ENCODE measurements around the gene NEDD4L.

NEDD4L gene

DNA sequence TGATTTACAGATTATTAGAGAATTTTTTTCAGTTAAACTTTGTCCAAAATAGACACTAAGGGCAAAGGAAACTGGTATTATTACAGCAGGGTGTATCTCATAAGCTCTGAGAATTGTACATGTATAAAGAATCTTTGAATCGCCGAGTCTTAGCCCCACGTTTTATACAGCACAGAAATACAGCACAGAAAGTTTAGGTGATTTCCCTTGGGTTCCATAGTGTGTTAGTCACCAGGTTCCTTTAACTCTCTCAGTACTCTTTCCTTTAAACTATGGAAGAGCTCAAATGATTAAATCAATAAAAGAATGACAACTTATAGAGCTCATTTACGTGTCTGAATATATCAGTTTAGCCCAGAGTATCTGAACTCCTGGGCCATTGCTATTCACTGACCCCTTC is 256.8 kb downstream of the NEDD4L start:
- H3K9ac ChIP-seq (ENCODE audit: low read depth, low read length): no peak overlapping the region

DNA sequence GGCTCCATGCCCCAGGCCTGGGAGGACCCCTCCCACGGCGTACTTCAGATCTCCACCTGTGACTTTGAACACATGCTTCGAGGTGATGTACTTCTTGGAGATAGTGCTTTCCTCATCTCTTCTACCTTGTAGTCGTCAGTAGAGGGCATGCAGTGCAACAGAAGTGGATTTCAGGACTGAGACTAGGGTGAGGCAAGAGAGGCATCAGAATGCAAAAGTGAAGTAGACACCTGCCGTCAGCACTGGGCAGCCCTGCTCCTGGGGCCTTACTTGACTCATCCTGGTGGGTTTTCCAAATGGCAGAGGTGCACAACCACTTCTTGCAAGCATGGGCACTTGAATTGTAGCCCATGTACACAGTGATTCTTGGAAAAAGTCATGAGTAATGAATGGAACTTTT is 258.8 kb downstream of the NEDD4L start:
- WGBS: 89% methylated on average over 5 of the region's 5 CpGs
- no peak overlapping the region for H3K9ac ChIP-seq (ENCODE audit: low read depth, low read length)
- no peak overlapping the region for H3K4me3 ChIP-seq (ENCODE audit: low read length)
- no peak overlapping the region for H3K27ac ChIP-seq (ENCODE audit: low read depth, low read length)
- no peaks in the 10 kb centered on the region; the same call in 1 of the 2 replicates for H3K9me3 ChIP-seq (ENCODE audit: insufficient read depth, low read depth, low read length)
- H3K27me3 ChIP-seq (ENCODE audit: insufficient read depth, low read length): no peaks in the 10 kb centered on the region
- H3K4me1 ChIP-seq (ENCODE audit: insufficient read depth, low read length): no peaks in the 10 kb centered on the region
- no peaks in the 10 kb centered on the region for H3K36me3 ChIP-seq (ENCODE audit: insufficient read depth, low read length)

More for the DNA sequence above, 256.8 kb downstream of the NEDD4L start:
- no peak overlapping the region for H3K4me3 ChIP-seq (ENCODE audit: low read length)
- H3K36me3 ChIP-seq (ENCODE audit: insufficient read depth, low read length): no peaks in the 10 kb centered on the region
- no peak overlapping the region for H3K27ac ChIP-seq (ENCODE audit: low read depth, low read length)
- 97% methylated on average over 4 of the region's 4 CpGs for whole genome bisulfite sequencing
- no peaks in the 10 kb centered on the region for H3K27me3 ChIP-seq (ENCODE audit: insufficient read depth, low read length)
- no peaks in the 10 kb centered on the region for H3K4me1 ChIP-seq (ENCODE audit: insufficient read depth, low read length)
- no peaks in the 10 kb centered on the region; the same call in 1 of the 2 replicates for H3K9me3 ChIP-seq (ENCODE audit: insufficient read depth, low read depth, low read length)

DNA sequence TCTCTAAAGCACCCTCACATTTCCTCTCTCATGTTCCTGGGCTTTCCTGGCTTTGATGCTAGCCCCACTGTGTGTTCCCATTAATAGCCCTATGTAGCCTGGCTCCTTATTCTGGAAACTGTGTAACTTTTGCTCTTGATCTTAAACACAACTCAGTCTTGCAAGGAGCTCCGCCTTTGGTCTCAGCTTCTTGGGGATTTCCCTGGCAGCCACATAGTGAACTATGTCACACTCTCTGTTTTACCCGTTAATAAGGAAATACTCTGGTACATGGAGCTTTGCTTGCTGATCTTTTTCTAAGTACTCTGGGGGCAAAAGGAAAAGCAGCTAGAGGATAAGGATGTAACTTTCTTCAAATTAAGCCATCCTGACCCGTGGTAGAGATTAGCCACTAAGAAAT is 259.3 kb downstream of the NEDD4L start:
- Histone ChIP-seq H3K9me3 (ENCODE audit: insufficient read depth, low read depth, low read length) (no peaks in the 10 kb centered on the region; the same call in 1 of the 2 replicates), H3K27ac (ENCODE audit: low read depth, low read length) (no peak overlapping the region), H3K27me3 (ENCODE audit: insufficient read depth, low read length) (no peaks in the 10 kb centered on the region), H3K9ac (ENCODE audit: low read depth, low read length) (no peak overlapping the region), H3K4me1 (ENCODE audit: insufficient read depth, low read length) (no peaks in the 10 kb centered on the region), H3K36me3 (ENCODE audit: insufficient read depth, low read length) (no peaks in the 10 kb centered on the region), H3K4me3 (ENCODE audit: low read length) (no peak overlapping the region)
- 92% methylated on average over 3 of the region's 3 CpGs for WGBS

DNA sequence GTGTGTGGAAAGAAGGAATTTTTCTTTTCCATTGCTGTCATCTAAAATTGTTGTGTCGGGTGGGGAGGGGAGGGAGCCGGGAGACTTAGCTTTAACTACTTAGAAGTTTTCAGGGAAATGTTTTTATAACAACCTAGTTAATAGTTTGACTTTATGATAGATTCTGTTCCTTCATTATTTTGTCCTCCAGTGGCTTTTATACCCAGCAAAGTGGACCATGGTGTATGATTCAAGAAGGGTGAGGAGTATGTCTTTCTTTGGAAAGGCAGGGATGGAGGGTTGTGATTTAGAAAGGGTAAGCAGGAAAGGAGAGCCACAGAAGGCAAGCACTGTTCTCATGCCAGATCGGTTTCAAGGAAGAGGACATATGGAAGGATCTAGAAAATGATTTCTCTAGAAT is 261.8 kb downstream of the NEDD4L start:
- no peaks in the 10 kb centered on the region for H3K27me3 ChIP-seq (ENCODE audit: insufficient read depth, low read length)
- 98% methylated on average over 2 of the region's 3 CpGs for WGBS

DNA sequence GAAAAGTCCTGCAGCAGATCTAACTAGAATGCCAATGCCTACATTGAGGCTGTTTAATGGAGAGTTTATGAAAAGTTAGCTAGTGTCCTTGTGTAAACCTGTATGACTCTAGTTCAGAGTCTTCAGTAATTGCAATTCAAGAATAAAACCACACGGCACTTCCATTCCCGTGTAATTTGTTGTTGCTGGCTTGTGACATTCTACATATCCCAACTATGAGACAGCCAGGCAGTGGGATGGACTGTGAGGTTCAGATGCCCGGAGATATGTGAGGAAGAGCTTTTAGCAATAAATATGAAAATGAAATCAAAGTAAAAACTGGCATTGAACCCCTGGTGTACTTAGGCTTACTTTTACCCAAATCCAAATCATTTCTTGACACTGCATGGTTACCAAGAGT is 263.4 kb downstream of the NEDD4L start:
- no peaks in the 10 kb centered on the region for H3K36me3 ChIP-seq (ENCODE audit: insufficient read depth, low read length)
- no peaks in the 10 kb centered on the region for H3K27me3 ChIP-seq (ENCODE audit: insufficient read depth, low read length)
- H3K9me3 ChIP-seq (ENCODE audit: insufficient read depth, low read depth, low read length): no peaks in the 10 kb centered on the region; the same call in 1 of the 2 replicates
- H3K4me1 ChIP-seq (ENCODE audit: insufficient read depth, low read length): no peaks in the 10 kb centered on the region
- H3K4me3 ChIP-seq (ENCODE audit: low read length): no peak overlapping the region
- no peak overlapping the region for H3K9ac ChIP-seq (ENCODE audit: low read depth, low read length)
- 93% methylated on average over 3 of the region's 3 CpGs for WGBS
- no peak overlapping the region for H3K27ac ChIP-seq (ENCODE audit: low read depth, low read length)

More for the DNA sequence above, 261.8 kb downstream of the NEDD4L start:
- no peak overlapping the region for H3K4me3 ChIP-seq (ENCODE audit: low read length)
- no peaks in the 10 kb centered on the region; the same call in 1 of the 2 replicates for H3K9me3 ChIP-seq (ENCODE audit: insufficient read depth, low read depth, low read length)
- H3K4me1 ChIP-seq (ENCODE audit: insufficient read depth, low read length): no peaks in the 10 kb centered on the region
- no peaks in the 10 kb centered on the region for H3K36me3 ChIP-seq (ENCODE audit: insufficient read depth, low read length)
- no peak overlapping the region for H3K9ac ChIP-seq (ENCODE audit: low read depth, low read length)
- H3K27ac ChIP-seq (ENCODE audit: low read depth, low read length): no peak overlapping the region

DNA sequence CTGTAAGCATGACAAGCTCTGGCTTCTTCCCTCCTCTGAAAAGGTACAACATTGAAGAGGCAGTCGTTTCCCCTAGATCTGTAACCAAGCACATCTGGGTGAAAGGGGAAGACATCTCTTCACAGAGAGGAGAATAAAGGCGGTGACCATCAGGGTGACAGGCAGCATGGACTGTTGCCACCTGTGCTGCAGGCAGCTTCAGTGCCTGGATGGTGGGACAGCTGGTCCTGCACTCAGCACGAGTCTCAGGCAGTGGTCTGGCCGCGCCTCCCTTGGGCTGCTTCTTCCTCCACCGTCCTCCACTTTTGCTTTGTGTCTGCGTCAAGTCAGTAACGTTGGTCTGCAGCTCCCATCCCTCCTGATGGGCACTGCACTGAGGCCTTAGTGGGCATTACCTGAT is 264.4 kb downstream of the NEDD4L start:
- no peak overlapping the region for H3K4me3 ChIP-seq (ENCODE audit: low read length)
- H3K27ac ChIP-seq (ENCODE audit: low read depth, low read length): no peak overlapping the region
- H3K4me1 ChIP-seq (ENCODE audit: insufficient read depth, low read length): no peaks in the 10 kb centered on the region
- no peaks in the 10 kb centered on the region; the same call in 1 of the 2 replicates for H3K9me3 ChIP-seq (ENCODE audit: insufficient read depth, low read depth, low read length)
- no peaks in the 10 kb centered on the region for H3K27me3 ChIP-seq (ENCODE audit: insufficient read depth, low read length)
- no peak overlapping the region for H3K9ac ChIP-seq (ENCODE audit: low read depth, low read length)
- WGBS: 89% methylated on average over 8 of the region's 8 CpGs
- no peaks in the 10 kb centered on the region for H3K36me3 ChIP-seq (ENCODE audit: insufficient read depth, low read length)

DNA sequence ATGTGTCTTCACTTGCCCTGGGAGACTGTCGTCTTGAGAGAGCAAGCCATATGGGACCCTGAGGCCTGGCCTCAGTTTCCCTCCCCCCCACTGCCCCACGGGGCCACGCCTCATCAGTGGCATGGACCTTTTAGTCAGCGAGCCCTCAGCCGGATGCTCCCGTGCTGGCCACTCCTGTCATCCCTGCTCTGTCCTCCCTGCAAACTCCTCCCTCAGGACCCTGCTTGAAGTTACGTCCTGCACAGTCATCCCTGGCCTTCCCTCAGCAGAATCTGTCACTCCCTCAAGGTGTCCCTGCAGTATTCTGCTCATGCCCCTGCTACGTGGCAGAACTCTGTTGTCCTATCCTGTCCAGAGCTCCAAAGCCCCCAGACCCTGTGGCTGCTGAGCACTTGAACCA is 265.1 kb downstream of the NEDD4L start:
- H3K9ac ChIP-seq (ENCODE audit: low read depth, low read length): no peak overlapping the region
- H3K4me3 ChIP-seq (ENCODE audit: low read length): no peak overlapping the region
- H3K27ac ChIP-seq (ENCODE audit: low read depth, low read length): no peak overlapping the region
- 93% methylated on average over 8 of the region's 8 CpGs for WGBS
- no peaks in the 10 kb centered on the region for H3K27me3 ChIP-seq (ENCODE audit: insufficient read depth, low read length)
- no peaks in the 10 kb centered on the region for H3K36me3 ChIP-seq (ENCODE audit: insufficient read depth, low read length)
- H3K4me1 ChIP-seq (ENCODE audit: insufficient read depth, low read length): no peaks in the 10 kb centered on the region
- H3K9me3 ChIP-seq (ENCODE audit: insufficient read depth, low read depth, low read length): no peaks in the 10 kb centered on the region; the same call in 1 of the 2 replicates

DNA sequence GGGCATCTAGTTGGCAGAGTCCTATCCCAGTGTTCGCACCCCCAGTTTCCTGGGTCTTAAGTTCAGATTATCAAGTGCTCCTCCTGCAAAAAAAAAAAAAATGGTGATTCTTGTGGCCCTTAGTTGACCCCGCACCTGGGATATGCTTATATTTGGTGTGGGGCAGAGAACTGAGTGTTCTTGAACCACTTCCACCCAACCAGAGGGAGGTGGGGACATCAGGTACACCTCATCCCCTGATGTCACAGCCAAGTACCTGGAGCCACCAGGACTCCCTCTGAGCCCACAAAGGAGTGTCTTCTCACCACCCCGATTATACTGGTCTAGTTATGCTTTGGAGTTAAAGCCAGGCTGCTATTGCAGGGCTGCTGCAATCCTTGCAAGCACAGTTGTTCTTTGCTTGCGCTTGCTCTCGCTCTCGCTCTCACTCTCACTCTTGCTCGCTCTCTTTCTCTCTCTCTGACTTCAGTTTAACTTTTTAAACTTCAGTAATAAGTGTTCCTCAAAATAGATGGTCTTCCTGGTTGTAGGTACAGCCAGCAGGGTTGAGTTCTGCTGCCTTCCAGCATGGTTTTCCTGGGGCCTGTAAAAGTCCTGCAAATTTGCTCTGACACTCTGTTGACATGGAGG is 265.7 kb downstream of the NEDD4L start:
- H3K36me3 ChIP-seq (ENCODE audit: insufficient read depth, low read length): no peaks in the 10 kb centered on the region
- no peaks in the 10 kb centered on the region for H3K27me3 ChIP-seq (ENCODE audit: insufficient read depth, low read length)
- no peak overlapping the region for H3K9ac ChIP-seq (ENCODE audit: low read depth, low read length)
- 94% methylated on average over 6 of the region's 7 CpGs for WGBS
- H3K9me3 ChIP-seq (ENCODE audit: insufficient read depth, low read depth, low read length): no peaks in the 10 kb centered on the region; the same call in 1 of the 2 replicates
- no peak overlapping the region for H3K4me3 ChIP-seq (ENCODE audit: low read length)
- H3K27ac ChIP-seq (ENCODE audit: low read depth, low read length): no peak overlapping the region
- no peaks in the 10 kb centered on the region for H3K4me1 ChIP-seq (ENCODE audit: insufficient read depth, low read length)

DNA sequence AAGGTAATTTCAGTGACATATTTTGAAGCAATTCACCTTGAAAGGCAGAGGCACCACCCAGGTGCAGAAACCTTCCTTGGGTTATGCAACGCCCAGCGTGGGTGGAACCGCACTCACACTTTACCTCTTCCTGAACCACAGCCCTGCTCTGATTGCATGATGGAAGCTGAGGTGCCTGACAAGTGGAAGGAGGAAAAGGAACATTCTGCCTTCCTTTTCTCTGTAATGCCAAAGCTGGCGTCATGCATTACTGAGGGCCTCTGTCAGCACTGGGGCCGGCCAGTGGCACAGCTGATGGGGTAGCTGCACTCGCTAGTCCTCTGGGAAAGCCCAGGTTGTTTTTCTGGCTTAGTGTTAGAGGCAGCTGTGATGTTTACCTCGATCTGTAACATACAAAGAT is 266.5 kb downstream of the NEDD4L start:
- no peak overlapping the region for H3K4me3 ChIP-seq (ENCODE audit: low read length)
- no peaks in the 10 kb centered on the region; the same call in 1 of the 2 replicates for H3K9me3 ChIP-seq (ENCODE audit: insufficient read depth, low read depth, low read length)
- peaks cover 4% of the 10 kb centered on the region; the same call in 1 of the 2 replicates for H3K4me1 ChIP-seq (ENCODE audit: insufficient read depth, low read length)
- WGBS: 87% methylated on average over 7 of the region's 7 CpGs
- H3K27me3 ChIP-seq (ENCODE audit: insufficient read depth, low read length): no peaks in the 10 kb centered on the region
- no peaks in the 10 kb centered on the region for H3K36me3 ChIP-seq (ENCODE audit: insufficient read depth, low read length)
- no peak overlapping the region for H3K27ac ChIP-seq (ENCODE audit: low read depth, low read length)
- H3K9ac ChIP-seq (ENCODE audit: low read depth, low read length): no peak overlapping the region

DNA sequence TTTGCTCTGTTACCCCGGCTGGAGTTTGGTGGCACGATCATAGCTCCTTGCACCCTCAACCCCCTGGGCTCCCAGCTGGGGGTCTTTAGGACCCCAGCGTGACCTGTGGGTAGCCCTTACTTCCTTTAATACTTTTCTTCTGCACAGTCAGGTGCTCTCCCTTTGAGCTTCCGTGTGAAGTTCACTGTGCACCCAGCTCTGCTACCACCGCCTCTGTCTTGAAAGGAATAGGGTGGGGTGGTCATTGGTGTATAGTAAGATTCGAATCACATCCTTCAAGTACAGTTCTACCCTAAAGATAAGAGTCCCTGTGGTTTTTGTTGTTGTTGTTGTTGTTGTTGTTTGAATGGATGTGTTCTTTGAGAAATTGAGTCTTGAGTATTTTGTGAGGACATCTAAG is 267.4 kb downstream of the NEDD4L start:
- H3K4me1 ChIP-seq (ENCODE audit: insufficient read depth, low read length): peaks cover 12% of the 10 kb centered on the region
- 85% methylated on average over 5 of the region's 6 CpGs for WGBS

DNA sequence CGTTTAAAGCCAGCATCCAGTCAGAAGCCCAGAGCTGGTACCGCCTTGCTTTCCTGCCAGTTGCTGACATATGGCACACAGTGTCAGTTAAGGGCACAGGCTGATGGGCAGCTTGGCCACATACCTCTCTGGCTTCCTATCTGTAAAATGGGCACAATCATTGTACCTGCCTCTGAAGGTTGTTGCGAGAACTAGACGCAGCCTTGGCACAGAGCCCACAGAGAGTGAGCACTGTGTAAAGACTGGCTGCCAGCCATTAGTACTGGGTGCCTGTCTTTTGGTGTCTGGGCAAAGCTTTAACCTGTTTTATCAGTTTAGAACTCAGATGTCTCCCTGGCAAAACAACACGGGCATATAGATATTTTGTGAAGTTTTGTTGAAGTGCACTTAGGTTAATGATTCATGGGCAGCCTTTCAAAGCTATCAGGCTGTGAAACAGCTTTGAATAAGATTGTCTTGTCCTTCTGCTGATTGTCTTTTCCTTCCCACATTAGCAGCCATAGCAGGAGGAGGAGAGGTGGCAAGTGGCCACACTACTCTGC is 269.5 kb downstream of the NEDD4L start:
- Histone ChIP-seq H3K9ac (ENCODE audit: low read depth, low read length) (no peak overlapping the region), H3K36me3 (ENCODE audit: insufficient read depth, low read length) (no peaks in the 10 kb centered on the region), H3K9me3 (ENCODE audit: insufficient read depth, low read depth, low read length) (no peaks in the 10 kb centered on the region), H3K4me1 (ENCODE audit: insufficient read depth, low read length) (peaks cover 22% of the 10 kb centered on the region), H3K27me3 (ENCODE audit: insufficient read depth, low read length) (no peaks in the 10 kb centered on the region), H3K27ac (ENCODE audit: low read depth, low read length) (no peak overlapping the region), H3K4me3 (ENCODE audit: low read length) (no peak overlapping the region)
- WGBS: 94% methylated on average over 5 of the region's 5 CpGs

More for the DNA sequence above, 267.4 kb downstream of the NEDD4L start:
- Histone ChIP-seq H3K36me3 (ENCODE audit: insufficient read depth, low read length) (no peaks in the 10 kb centered on the region), H3K27me3 (ENCODE audit: insufficient read depth, low read length) (no peaks in the 10 kb centered on the region), H3K4me3 (ENCODE audit: low read length) (no peak overlapping the region), H3K9me3 (ENCODE audit: insufficient read depth, low read depth, low read length) (no peaks in the 10 kb centered on the region), H3K27ac (ENCODE audit: low read depth, low read length) (no peak overlapping the region), H3K9ac (ENCODE audit: low read depth, low read length) (no peak overlapping the region)
